ENCODE measurements around the gene TERT.
"Not testable (repeated sequence)": the region's sequence is repeated elsewhere in the genome, so short reads cannot be mapped to it uniquely, and the experiment has no call there.

The TERT gene

DNA sequence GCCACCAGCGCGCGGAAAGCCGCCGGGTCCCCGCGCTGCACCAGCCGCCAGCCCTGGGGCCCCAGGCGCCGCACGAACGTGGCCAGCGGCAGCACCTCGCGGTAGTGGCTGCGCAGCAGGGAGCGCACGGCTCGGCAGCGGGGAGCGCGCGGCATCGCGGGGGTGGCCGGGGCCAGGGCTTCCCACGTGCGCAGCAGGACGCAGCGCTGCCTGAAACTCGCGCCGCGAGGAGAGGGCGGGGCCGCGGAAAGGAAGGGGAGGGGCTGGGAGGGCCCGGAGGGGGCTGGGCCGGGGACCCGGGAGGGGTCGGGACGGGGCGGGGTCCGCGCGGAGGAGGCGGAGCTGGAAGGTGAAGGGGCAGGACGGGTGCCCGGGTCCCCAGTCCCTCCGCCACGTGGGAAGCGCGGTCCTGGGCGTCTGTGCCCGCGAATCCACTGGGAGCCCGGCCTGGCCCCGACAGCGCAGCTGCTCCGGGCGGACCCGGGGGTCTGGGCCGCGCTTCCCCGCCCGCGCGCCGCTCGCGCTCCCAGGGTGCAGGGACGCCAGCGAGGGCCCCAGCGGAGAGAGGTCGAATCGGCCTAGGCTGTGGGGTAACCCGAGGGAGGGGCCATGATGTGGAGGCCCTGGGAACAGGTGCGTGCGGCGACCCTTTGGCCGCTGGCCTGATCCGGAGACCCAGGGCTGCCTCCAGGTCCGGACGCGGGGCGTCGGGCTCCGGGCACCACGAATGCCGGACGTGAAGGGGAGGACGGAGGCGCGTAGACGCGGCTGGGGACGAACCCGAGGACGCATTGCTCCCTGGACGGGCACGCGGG is at the start of gene TERT:
TSS of gene TERT (minus strand) at position 234 of the 815 bp plus-strand sequence. CDS start at position 155, 79 bp downstream.
- DNase-seq (ENCODE audit: low spot score) (no peak), FAIRE-seq (no peak)

DNA sequence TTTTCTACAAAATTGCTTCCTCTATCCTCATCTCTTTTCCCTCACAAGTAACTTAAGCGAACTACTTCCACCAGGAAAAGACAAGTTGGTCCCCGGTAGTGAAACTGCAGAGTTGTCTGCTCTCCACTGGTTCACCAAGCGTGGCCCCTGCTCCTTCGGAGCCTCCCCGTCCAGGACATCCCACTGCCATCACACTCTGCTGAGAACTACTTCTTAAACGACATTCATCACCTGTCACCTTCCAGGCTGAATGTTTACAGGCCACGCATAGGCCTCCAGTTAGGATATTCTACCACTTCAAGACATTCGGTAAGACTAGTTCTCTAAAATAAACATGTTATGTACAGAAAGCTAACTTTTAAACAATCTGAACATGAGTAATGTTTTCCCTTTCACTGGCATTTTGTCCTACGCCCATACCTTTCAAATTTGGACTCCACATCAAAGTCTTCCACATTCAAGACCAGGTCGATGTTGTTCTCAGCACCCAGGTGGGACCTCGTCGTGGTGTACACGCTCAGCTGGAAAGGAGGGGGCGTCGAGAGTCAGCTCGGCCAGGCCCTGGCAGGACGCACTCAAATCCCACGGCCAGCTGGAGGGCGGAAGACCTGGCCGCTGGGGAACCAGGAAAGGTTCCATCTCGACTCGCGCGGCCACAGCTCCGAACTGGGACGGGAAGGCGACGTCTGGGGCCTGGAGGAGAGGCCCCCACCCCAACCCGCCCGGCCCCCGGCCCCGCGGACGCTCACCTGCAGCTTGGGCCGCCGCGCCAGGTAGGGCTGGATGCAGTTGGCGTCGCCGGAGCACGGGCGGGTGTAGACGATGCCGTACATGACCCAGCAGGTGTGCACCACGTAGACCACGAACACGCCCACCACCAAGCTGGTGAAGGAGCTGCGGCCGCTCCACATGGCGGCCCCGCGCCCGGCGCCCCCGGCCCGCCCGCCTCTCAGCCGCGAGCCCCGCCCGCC is 49.3 kb upstream of the TERT start:
- DNase-seq (ENCODE audit: low spot score) (no peak), FAIRE-seq (no peak)

- DNase-seq (ENCODE audit: low spot score) (no peak), FAIRE-seq (no peak)
Measured at GRCh38 chr5:1343315-1343751, 48.5 kb upstream of the TERT start.

DNA sequence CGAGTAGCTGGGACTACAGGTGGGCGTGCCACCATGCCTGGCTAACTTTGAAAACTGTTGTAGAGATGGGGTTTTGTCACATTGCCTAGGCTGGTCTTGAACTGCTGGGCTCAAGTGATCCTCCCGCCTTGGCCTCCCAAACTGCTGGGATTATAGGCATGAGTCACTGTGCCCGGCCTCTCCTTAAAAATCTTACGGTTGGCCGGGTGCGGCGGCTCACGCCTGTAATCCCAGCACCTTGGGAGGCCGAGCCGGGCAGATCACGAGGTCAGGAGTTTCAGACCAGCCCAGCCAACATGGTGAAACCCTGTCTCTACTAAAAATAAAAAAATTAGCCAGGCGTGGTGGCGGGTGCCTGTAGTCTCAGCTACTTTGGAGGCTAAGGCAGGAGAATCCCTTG is 47.8 kb upstream of the TERT start:
- not testable (repeated sequence) for FAIRE-seq; DNase-seq (ENCODE audit: low spot score)

DNA sequence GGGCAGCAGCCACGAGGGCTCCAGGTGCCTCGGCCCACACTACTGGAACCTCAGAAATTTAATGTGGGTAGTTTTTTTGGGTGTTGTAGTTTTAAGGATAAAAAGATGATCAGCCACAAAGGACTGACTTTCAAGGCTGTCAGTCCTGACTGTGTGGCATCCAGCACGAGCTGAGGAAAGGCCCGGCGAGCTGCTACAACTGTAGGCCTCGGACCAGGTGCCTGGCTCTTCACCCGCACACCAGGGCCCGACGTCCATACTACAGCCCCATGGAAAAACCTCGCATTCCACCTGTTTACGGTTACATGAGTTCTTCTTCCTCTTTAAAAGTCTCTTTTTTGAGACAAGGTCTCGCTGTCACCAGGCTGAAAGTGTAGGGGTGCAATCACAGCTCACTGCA is 47.4 kb upstream of the TERT start:
- FAIRE-seq (no peak), DNase-seq (ENCODE audit: low spot score) (no peak)

DNA sequence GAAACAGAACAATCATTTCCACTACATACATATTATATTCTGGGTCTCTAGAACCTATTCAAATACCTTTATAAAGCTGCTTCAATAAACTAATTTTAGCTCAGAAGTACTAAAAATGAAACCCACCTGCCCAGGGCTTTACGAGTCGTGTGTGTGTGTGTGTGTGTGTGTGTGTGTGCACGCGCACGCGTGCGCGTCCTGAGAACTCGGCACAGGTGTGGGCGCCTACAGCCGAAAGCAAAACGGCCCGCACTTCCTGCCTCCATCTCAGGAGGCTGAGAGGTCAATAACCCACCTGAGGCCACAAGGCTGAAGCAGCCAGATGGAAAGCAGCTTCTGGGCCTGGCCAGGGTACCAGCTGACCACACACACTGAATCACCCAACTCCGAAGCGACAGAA is 47.0 kb upstream of the TERT start:
- FAIRE-seq = no peak
- no peak for DNase-seq (ENCODE audit: low spot score)

DNA sequence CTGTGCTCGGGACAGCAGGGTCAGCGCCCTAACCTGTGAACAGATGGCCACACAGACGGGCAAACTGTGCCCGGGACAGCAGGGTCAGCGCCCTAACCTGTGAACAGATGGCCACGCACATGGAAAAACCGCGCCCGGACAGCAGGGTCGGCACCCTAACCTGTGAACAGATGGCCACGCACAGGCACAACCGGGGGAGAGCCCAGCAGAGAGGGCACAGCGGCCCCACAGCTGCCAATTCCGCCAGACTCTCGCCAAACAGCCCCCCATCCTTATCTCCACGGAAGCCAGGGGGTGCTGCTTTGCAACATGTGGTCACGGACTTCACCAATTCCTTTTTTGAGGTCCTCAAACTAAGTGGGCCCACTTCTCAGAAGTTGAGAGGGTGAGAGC is 44.9 kb upstream of the TERT start:
- not testable (repeated sequence) for DNase-seq (ENCODE audit: low spot score); FAIRE-seq

GRCh38 chr5:1339139-1339817 is 44.4 kb upstream of the TERT start:
- not testable (repeated sequence) for FAIRE-seq; DNase-seq (ENCODE audit: low spot score)

GRCh38 chr5:1338506-1339070 is 43.7 kb upstream of the TERT start:
- FAIRE-seq = no peak
- no peak for DNase-seq (ENCODE audit: low spot score)

- DNase-seq (ENCODE audit: low spot score) = no peak
Measured at GRCh38 chr5:1338196-1338490, 43.3 kb upstream of the TERT start.

GRCh38 chr5:1337489-1338195 is 42.8 kb upstream of the TERT start:
- DNase-seq (ENCODE audit: low spot score) (no peak), FAIRE-seq (no peak)

More at GRCh38 chr5:1338196-1338490, 43.3 kb upstream of the TERT start:
- FAIRE-seq = no peak

- FAIRE-seq (no peak), DNase-seq (ENCODE audit: low spot score) (no peak)
Measured at GRCh38 chr5:1336749-1337488, 42.1 kb upstream of the TERT start.

DNA sequence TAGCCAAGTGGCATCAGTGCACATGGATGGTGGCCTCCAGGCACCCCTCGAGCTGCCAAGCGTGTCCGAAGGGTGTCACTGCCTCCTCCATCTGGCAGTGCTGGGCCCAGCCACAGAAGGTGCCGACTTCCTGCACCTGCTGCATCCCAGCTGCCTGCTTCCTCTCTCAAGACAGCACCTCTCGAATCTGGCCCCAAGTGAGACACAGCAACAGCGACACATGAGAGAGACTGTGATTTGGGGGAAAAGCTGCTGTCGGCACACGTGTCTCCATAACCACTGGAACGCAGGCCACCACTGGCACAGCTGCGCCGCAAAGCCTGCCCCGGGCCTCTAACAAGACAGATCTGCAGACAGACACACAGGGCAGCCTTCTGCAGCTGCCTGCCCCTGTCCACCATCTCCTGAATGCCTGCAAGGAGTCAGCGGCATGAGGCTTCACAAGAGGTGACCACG is 41.3 kb upstream of the TERT start:
- no peak for DNase-seq (ENCODE audit: low spot score)
- no peak for FAIRE-seq

DNA sequence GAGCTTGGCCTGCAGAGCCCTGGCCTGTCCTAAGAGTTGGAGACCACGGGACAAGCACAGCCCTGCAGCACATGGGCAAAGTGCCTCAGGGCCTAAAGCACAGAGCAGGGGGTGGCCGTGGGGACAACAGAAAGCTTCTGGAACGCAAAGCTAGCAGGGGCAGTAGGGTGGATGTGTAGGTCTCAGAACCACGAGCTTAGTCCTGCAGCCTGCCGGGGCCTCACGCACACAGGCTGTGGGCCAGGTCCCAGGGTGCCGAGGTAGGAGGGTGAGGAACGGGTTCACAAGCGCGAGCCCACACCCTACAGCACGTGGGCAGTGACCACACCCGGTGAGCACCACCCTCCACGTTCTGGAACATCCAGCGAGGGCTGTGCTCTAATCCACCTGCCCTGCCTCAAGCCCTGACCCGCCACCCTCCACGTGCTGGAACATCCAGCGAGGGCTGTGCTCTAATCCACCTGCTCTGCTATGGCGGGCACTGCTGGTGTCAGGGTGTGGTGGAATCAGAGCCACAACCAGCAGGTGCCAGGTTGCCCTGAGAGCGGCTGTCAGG is 40.8 kb upstream of the TERT start:
- FAIRE-seq (no peak), DNase-seq (ENCODE audit: low spot score) (no peak)

DNA sequence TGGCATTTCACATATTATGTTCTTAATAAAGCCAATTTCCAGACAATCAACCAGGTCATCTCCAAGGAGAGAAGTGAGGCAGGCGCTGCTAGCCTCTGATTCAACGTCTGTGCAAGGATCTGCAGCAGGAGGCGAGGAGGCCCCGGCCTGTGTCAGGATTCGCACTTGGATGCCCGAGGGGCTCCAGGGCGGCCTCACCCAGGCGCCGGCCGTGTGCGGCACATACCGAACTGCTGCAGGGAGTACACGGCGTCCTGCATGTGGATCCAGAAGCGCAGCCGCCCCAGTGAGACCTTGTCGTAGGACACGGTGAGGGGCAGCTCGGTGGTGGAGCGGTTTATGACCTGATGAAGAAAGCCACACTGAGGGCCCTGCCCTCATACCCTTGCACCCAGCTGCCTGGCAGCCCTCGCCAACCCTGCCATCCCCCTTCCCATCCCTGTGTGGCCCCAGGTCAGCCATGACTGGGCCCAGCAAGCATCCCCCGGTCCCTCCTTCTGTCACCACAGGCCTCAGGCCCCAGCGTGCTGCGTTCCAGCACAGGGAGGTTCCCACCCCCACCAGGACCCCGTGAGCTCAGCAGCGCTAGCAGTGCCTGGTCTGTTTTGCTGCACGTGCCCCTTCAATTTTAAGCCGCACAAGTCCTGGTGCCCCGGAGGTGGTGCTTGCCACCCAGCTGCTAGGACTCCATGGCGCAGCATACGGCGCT is 40.1 kb upstream of the TERT start:
- FAIRE-seq (no peak), DNase-seq (ENCODE audit: low spot score) (no peak)

- no peak for DNase-seq (ENCODE audit: low spot score)
- no peak for FAIRE-seq
Measured at GRCh38 chr5:1333986-1334385, 39.1 kb upstream of the TERT start.

DNA sequence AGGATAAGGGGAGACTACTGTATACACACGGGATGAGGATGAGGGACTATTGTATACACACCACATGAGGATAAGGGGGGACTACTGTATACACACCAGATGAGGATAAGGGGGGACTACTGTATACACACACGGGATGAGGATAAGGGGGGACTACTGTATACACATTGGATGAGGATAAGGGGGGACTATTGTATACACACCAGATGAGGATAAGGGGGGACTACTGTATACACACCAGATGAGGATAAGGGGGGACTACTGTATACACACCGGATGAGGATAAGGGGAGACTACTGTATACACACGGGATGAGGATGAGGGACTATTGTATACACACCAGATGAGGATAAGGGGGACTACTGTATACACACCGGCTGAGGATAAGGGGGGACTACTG is 38.4 kb upstream of the TERT start:
- FAIRE-seq = peak; percentile 99
- DNase-seq (ENCODE audit: low spot score) = not testable (repeated sequence)

GRCh38 chr5:1332461-1333001 is 37.7 kb upstream of the TERT start:
- no peak for FAIRE-seq
- no peak for DNase-seq (ENCODE audit: low spot score)
